ENCODE measurements around the gene ORMDL3.

GRCh38 chr17:39974433-39974832 lies 47.0 kb upstream of the ORMDL3 start:
- no peak for TF ChIP-seq CTCF (IDR thresholded peaks at IDR 0.05)
- no peak for TF ChIP-seq POLR2A (IDR thresholded peaks at IDR 0.05)
